NCI-H2107 (cell line): ENCODE measurements around the gene MED27.
"Not testable (repeated sequence)": the region's sequence is repeated elsewhere in the genome, so short reads cannot be mapped to it uniquely, and the experiment has no call there.

Experiments
- DNase-seq: peaks from one replicate; lab custom pipeline; 2025; lab: John Stamatoyannopoulos, UW

Gene MED27

DNA sequence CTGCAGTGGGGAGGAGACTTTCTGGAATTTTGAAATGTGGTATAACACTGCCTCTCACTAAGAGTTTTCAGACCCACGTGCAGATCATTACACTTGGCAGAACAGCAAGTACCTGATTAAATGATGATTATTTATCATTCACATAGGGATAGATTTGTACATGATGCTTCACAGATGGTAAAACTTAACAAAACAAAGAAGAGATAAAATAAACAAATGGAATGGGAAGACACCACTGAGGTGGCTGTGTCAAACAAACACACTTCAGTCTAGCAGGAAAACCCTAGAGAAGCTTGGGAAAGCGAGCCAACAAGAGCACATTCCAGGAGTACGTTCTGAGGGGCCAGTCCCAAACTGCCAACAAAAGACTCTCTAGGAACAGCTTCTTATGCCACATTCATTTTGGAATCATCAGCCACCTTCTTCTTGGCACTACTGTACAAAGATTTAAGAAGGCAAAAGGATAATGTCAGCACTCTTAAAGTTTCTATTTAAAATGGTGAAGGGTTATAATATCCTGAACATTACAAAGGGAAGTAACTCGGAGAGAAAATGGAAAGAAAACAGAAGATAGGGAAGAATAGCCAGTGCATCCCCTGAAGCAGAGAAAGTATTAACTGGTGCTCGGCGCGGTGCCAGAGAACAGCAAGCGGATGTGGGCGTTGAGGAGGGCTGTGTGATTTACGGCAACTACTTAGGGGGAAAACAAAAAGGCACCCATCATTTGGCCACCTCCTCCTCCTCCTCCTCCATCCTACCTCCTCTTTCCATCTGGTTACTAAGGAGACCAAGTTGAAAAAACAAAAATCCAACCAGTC is 1.6 kb downstream of the MED27 start:
- DNase-seq: no peak

GRCh38 chr9:132075853-132076252 is 3.8 kb downstream of the MED27 start:
- no peak for DNase-seq

DNA sequence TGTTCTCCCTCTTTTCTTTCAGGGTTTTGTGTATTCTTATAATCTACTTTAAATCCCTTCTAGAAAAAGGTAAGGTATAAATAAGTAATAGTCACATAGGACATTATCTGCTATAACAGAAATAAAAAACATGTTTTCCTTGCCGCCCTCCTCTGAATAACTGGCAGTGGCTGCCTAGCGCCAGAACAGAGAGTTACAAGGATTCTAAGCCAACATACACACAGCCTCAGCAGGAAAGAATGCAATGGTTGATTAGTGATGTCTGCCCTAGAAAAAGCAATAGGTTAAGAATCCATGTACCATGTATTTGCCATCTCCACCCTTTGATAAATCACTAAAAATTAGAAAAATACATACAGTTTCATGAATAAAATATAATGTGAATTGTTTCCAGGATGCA is 4.9 kb downstream of the MED27 start:
- DNase-seq: no peak

DNA sequence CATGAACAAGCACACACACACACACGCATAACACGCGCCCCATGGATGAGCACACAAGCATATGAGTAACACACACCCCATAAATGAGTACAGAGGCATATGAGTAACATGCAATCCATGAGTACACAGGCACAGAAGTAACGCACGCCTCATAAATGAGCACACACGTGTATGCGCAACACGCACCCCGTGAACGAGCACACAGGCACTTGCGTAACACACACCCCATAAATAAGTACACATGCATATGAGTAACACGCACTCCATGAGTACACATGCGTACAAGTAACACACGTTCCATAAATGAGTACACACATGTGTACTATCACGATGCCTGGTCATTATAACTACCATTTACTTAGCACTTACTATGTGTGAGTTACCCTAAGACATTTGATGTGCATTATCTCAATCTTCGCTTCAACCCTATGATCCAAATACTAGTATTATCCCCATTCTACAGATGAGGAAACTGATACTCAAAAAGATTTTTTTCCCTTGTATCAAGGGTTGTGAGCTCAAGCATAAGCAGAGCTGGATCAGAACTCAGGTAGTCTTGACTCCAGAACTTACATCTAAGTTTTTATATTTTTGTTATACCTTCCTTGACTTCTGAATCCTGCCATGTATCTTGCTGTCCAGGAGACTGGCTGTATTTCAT is 7.7 kb downstream of the MED27 start:
- no peak for DNase-seq

DNA sequence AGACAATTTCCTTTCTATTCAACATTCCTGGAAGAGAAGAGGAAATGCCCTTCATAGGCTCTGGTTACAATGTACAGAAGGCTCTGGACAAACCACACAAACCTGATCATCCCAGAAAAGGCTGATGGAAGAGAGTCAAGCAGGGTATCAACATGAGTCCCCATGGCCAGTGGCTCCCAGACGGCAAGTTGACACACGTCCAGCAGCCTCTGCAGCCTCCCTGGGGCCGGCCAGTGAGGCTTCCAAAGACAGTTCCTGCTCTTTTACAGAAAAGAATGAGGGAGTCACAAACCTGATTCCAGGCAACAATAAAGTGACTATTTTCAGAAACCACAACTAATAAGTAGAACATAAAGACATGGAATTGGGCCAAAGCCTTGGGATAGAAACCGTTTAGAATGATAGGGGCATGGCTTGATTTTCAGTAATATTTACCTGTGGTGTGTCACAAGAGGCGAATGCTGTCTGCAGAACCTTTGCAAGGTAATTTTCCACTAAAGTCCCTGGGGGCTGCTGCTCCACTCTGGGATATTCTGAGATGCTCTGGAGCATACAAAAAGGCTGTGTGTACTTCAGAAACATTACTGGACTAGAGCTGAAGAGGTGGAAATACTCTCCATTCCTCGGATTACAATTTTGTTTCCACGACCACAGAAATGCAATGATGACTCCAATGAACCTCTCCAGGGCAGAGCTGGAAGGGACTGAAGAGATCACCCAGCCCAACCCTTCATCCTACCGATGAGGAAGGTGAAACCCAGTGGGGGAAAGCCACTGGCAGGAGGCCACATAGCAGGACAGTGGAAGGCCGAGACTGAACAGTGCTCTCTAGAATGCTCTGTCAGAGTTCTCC is 10.4 kb downstream of the MED27 start:
- DNase-seq: peak; percentile 54

DNA sequence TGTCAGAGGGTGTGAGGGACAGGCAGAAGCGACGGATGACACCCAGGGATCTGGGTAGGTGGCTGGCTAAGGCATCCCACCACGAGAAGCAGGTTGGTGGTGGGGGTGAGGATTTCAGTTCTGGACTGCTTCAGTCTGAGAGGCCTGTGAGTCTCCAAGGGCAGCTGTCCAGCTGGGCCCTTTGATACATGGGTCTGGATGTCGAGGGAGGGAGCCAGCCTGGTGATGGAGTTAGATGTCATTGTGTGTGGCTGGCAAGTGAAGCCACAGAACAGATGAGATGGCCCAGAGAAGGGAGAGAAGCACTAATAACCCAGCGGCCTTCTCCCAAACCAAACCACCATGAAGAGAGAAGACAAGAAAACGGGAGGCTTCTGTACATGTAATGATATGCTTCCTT is 11.1 kb downstream of the MED27 start:
- DNase-seq: no peak

GRCh38 chr9:132066511-132066910 is 13.2 kb downstream of the MED27 start:
- DNase-seq: no peak

- DNase-seq: no peak
Observed at GRCh38 chr9:132066057-132066456, 13.6 kb downstream of the MED27 start.

DNA sequence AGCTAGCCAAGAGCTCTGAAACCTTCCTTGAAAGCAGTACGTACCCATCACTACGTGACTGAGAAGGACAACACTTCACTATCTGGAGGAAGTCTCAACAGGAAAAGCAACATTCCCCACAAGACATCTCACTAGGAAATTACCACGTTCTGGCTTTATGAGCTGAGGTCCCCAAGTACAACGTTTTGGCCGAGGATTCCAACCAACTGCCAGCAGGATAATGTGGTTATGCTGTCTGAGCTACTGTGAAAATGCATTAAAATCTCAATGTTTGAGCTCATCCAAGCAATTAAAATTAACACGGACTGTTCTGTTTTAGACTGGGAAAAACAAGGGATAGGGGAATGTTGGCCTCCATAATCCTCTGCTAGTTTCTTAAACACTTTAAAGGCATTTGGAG is 16.4 kb downstream of the MED27 start:
- no peak for DNase-seq

DNA sequence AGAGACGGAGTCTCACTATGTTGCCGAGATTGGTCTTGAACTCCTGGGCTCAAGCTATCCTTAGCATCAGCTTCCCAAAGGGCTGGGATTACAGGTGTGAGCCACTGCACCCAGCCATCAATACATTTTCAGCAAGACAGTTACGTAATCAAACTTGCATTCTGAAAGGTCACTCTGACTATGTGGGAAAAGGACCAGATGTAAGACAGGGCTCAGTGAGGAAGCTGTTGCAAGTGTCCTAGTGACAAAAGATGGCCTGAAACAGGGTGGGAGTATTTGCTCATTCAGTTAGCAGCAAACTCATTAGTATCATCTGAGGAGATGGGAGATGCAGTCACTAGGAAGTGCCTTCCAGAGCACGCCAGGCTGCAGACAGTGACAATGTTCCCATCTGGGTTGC is 16.9 kb downstream of the MED27 start:
- no peak for DNase-seq

DNA sequence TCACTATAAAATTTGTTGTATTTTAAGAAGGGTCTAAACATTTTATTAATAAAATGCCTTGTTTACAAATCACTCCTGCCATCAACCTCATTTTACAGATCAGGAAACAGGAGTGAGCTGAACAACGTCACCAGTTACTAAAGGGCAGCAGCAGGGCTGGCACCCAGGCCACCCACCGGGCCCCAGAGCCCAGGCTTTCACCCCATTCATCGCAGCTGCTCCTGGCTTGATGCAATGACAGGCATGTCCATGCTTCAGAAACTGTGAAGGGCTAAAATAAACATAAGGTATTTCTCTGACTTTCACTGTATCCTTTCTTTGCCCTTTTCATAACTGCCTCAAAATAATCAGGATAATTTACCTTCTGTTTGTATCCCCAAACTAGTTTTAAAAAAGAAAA is 18.1 kb downstream of the MED27 start:
- no peak for DNase-seq

GRCh38 chr9:132059361-132059760 is 20.3 kb downstream of the MED27 start:
- no peak for DNase-seq

GRCh38 chr9:132058226-132058625 is 21.4 kb downstream of the MED27 start:
- DNase-seq: not testable (repeated sequence)

- no peak for DNase-seq
Observed at GRCh38 chr9:132056717-132057560, 22.7 kb downstream of the MED27 start.

DNA sequence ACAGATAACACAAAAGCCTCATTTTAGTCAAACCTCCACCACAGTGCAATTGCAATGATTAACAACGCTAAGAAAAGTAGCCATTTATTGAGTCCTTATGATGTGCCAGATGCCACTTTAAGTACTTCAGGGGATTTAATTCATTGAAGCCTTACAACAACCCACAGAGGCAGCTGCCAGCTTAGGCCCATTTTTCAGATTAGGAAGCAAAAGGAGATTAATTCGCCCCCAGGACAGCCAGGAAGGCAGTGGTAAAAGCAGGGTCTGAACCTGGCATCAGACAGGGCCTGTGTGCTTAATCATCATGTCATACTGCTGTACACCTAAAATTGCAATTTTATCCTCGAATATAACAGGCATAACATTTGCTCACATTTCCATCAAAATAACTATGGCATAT is 23.9 kb downstream of the MED27 start:
- no peak for DNase-seq

DNA sequence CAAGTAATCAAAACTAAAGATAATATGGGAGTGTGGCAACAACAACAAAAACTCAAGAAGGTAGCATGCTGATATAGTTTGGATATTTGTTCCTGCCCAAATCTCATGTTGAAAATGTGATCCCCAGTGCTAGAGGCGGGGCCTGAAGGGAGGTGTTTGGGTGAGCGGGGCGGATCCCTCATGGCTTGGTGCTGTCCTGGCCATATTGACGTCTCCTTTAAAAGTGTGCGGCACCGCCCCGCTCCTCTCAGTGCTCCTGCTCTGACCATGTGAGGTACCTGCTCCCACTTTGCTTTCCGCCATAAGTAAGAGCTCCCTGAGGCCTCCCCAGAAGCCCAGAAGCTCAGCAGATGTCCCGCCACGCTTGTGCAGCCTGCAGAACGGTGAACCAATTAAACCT is 25.6 kb downstream of the MED27 start:
- DNase-seq: no peak

- no peak for DNase-seq
Observed at GRCh38 chr9:132049900-132050299, 29.8 kb downstream of the MED27 start.

DNA sequence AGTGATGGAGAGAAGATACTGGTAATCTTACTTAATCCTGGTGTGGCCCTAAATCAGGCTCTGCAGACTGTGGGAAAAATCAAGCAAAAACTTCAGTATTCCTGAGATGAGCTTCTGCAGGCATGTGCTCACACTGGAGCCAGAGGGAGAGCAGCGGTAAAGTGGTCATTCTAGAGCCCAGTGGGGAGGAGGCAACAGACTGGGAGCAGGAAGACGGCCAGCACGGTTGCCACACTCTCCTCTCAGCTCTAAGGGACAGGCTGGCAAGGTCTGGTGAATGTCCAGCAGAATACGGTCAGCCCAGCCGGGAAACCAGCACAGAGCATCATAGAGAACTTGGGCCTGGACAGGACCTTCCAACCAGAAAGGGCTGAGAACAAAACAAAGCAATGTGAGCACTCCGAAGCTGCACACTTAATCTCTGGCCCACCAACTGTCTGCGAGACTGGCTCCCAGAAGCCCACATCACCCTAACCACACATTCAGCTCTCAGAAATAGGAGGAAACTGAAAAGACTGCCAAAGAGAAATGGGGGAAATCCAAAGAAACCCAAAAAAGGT is 30.3 kb downstream of the MED27 start:
- DNase-seq: no peak

- no peak for DNase-seq
Observed at GRCh38 chr9:132048201-132048600, 31.5 kb downstream of the MED27 start.

DNA sequence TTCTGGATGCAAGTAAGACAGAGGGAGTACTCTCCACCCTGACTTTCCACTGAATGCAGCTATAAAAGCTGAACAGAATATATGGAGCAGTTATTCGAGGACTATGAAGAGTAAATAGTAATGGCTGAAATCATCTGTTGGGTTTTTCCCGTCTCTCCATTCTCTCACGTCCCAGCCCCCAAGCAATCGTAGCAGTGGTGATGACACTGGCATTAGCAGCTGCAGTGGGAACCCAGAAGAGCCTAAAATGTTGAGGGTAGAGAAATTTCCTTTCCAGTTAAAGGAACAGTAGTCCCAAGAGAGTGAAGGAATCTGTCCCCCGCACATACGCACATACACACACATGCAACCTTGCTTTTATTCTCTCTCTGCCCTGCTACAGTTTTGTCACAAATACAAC is 33.2 kb downstream of the MED27 start:
- DNase-seq: no peak

GRCh38 chr9:132044176-132044875 is 35.3 kb downstream of the MED27 start:
- DNase-seq: no peak
